Stimulated activated CD8-positive, alpha-beta memory T cell treated with anti-CD3 and anti-CD28 coated beads, Interleukin-15, amount 100 ng/mL, for 48 hours (primary cell): ENCODE results near the gene ZNF892.

ENCODE experiments used
- DNase-seq, 2 donors: peaks; one replicate each; pipeline ENCODE4 v3.0.0-alpha.2; 2020; ENCODE audit warnings: low read depth in 2 of 2

ZNF892 gene

DNA sequence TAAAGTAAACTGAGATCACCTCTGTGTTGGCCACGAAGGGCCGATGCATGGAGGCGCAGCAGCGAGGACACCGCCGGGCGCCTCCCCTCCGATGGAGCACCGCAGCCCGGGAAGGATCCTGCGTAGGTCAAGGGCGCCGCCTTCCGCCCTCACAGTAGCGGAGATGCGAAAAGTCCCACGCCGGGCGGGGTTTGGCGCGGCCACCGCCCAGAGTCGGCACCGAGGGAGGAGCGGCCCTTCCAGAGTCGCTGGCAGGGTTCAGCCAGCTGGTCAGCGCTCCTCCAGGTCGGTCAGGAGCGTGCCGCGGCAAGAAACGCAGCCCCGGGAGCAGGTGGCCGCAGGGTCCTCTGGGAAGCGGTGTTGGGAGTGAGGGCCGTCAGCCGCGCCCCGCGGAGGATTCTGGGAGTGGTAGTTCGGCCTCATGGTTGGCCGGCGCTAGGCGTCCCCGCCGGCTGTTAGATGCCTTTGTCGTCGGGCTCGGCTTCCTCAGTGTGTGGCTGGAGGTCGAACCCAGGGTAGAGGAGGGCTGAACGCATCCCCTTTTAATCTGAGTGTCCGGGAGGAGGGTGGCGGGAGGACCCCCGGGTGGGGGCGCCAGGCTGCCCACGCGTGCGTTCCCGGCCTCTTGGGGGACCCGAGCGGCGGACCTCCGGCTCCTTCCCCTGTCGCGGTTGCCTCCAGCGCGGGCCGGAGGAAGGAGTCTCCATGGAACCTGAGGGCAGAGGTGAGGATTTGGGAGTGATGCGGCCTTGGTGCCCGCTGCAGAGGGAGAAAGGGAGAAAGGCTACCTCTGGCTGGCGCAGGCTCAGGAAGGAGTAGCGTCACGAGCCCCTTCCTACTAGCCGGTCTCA lies at the start of gene ZNF892:
ZNF892 (plus strand) TSS at position 411 of the 851 bp plus-strand sequence; CDS start at position 706, 295 bp downstream.
- DNase-seq = peak; percentile 73 to 77

DNA sequence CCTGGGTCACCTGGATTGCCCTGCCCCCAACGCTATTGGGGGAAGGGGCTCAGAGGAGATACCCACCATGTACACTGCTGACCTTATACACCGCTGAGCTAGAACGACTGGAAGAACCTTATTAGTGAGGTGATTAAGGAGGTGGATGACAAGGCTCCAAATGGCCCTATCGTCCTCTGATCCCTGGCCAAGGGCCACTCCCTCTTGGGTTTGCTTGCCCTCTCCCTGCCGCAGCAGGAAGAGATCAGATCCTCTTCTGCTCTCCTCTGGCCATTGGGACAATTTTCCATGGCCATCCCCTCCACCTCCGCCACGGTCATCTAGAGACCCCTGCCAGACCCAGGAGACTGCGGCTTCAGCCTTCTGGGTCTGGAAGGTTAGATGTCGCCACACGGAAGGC lies 48.9 kb upstream of the ZNF892 start:
- DNase-seq = no peak

DNA sequence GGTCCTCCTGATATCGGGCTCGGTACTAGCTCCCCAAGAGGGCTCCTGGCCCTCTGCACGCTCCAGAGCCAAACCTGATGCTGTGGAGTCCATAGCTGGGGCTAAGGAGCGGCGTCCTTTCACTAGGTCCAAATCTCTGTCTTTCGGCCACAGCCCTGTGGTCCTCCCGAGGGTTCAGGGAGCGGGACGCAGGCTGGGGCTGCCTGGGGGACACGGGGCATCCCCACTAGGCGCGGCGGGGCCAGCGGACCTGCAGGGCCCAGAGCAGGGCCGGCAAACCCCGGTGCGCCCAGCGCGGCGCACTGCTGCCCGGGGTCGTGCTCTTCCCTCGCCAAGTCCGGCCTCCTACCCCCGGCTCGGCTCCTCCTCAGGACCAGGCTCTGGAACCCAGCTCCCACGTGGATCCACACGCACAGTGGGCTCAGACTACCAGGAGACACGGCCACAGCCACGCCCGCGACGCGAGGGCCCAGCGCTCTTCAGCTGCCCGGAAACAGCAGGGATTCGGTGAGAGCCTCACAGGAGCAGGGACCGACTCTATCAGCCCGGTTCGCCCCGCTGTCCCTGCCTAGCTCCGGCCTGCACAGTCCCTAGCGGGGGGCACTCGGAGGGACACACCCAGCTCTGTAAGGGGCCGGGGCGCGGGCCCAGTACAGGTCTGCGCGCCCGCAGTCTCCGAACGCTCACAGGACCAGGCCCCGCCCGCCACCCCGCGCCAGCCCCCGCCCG lies 48.3 kb upstream of the ZNF892 start:
- no peak for DNase-seq

DNA sequence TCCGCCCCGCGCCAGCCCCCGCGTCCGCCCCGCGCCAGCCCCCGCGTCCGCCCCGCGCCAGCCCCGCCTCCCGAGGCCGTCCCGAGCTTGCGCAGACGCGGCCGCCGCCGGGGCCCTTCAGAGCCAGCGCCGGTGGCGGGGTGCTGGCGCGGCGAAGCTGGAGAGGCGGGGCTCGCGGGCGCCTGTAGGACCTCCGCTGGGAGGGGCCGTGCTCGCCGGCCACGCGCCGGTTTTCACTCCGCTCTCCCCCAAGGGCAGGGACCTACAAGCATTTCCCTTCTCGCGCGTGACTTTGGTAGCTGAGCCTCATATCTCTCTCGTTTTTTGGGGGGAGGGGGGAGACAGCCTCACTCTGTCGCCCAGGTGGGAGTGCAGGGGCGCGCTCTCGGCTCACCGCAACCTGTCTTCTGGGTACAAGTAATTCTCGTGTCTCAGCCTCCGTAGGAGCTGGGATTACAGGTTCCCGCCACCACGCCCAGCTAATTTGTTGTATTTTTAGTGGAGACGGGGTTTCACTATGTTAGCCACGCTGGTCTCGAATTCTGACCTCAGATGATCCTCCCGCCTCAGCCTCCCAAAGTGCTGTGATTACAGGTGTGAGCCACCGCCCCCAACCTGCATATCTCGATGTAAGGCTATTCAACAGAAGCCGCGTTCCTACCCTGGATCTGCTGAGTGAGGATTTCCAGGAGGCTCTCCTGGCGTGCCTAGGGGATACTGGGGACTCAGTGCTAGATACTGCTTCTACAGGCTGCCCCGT lies 47.5 kb upstream of the ZNF892 start, which contains the start of gene ZNF514:
ZNF514 (minus strand) TSS at position 159 of the 760 bp plus-strand sequence. CDS start 6,595 bp downstream, outside the sequence.
- peak; percentile 62 to 71 for DNase-seq

DNA sequence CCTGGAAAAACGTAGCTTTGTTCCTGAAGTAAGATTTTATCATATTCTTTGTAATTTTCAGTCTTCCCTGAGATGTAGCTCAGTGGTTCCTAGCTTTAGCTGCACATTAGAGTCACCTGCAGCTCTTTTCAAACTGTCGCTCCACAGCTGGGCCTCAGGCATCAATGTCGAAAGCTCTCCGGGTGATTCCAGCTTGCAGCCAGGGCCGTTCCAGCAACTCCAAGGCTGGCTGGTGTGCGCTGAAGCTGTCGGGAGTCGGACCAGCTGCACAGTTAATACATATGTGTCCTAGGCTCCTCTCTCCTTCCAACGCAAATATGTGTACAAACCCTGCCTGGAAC lies 42.3 kb upstream of the ZNF892 start:
- DNase-seq = no peak

DNA sequence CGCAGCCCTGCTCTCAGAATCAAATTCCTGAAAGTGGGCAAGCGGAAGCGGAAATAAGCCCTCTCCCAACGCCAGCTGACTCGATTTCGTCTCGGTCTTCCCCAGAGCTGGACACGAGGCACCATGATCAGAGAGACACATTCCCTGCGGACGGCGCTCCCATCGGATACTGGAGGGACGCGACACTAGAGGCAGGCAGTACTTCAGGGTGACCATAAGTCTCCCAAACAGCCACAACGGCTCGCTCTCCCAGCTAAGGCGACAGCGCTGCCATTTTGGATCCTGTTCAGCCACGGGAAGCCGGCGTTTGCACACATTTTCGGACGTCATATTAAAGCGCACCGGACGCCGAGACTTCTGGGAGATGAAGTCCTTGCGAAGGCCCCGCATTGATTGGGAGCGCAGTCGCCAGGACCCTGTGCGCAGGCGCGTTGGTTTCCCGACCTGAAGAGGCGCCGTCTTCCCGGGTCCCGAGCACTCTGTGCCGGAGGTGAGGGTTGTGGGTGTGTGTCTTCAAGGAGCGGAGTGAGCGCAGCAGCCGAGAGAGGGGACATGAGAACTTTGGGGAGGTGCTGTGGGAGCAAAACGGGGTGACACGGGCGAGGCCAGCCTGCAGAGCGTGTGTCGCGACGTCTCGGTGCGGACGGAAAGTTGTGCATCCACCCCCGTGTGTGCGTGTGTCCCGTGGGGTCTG lies 41.8 kb upstream of the ZNF892 start, which contains the start of gene ZNF2:
ZNF2 (plus strand) TSS at position 439 of the 694 bp plus-strand sequence. CDS start 10,418 bp downstream, outside the sequence.
- DNase-seq = peak; percentile 94 to 95

DNA sequence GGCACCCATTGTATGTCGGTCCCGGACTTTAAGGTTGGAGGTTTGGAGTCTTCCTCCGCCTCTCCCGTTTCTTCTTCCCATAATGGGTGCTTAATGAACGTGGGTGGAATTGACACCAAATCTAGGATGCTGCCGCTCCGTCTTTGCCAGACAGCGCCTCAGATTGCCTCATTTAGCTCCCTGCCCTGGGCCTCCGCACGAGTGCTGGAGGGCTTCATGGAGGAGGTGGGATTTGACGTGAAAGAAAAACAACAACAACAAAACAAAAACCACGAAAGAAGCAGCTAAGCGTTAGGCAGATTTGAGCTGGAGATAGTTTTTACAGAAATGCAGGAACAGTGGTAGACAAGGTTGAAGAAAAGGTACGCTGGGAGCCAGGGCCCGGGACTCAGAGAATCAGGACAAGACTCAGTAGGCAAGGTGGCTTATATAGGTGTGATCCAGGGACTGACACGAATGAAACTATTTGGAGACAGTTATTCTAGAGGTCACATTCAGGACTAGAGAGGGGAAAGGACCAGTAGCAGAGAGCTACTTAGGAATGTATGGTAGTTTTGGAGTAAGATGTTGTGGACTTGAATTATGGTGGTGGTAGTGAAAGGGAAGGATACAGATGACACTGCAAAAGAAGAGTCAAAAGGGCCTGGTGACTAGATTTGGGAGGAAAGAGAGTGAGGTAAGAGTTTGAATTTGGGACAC lies 41.1 kb upstream of the ZNF892 start:
- no peak for DNase-seq

DNA sequence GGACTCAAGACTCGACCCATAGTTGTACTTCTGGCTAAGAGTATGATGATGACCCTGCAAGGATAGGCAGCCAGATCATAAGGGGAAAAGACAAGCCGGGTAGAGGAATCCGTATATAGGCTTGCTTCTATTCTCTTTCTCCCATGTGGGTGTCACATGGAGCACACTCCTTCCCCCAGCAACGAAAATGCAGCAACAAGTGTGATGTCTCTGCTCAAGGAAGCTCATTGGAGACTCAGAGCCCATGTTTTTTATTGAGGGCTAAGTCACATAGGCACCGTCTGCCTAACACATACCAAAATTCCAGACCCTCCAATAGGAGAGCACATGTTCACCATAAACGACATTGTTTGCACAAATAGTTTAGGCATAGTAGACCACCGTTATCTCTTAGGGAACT lies 35.4 kb upstream of the ZNF892 start:
- DNase-seq = no peak

DNA sequence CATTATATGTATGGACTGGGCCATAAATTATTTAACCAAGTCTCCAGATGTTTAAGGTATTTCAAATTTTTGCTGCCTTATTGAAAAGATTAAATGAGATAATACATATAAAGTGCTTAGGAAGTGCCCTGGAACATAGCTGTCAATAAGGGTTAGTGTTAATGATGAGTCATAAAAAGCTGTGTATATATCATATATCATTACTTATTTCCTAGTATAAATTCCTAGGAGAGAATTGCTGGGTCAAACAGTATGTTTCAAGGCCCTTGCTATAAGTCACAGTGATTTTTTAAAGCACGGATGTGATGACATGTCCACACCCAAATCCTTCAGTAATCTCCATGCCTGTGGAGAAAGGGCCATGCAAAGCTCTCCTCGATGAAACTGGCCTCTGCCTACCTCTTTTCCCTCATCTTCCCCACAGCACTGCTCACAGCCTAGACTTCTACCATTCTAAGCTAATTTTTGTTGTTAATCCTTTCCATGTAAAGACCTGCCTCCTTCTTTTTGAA lies 33.2 kb upstream of the ZNF892 start:
- no peak for DNase-seq

DNA sequence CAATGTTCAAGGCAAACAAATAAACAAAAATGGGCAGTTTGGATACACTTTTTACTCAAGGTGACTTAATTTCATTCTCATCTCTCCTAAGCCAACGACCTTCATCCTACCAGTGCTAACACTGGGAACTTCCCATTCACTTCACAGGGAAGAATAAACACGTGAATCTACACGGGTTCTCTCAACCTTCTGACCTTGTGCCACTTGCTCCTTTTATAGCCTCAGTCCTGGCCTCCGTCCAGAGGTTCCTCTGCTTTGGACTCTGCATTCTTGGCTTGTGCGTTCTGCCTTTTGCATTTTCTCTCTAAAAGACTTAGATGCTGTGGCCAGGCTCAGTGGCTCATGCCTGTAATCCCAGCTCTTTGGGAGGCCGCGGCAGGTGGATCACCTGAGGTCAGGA lies 27.9 kb upstream of the ZNF892 start:
- no peak for DNase-seq

DNA sequence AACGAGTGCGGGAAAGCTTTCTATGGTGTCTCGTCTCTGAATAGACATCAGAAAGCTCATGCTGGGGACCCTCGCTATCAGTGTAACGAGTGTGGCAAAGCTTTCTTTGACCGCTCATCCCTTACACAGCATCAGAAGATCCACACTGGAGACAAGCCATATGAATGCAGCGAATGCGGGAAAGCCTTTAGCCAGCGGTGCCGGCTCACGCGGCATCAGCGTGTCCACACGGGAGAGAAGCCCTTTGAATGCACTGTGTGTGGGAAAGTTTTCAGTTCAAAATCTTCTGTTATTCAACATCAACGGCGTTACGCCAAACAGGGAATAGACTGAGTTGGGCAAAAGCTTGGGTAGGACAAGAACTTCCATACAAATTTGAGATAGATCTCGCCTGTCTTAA lies 25.5 kb upstream of the ZNF892 start:
- DNase-seq = no peak

DNA sequence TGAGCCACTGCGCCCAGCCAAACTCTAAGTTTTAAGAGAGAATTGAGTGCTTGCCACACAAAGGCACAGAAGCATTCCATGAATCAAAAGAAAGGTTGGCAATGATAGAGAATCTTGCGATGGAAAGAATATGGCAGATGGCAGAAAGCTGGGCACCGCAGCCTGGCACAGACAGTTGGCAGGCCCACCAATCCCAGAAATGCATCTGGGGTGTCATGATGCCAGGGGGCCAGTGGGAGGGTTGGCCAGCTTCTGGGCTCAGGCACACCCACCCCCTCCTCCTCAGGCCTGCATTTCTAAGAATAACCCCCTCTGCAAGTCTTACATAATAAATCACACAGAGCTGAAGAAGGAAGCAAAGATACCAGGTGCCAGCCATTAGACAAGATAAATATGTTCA lies 22.1 kb upstream of the ZNF892 start:
- DNase-seq = no peak

DNA sequence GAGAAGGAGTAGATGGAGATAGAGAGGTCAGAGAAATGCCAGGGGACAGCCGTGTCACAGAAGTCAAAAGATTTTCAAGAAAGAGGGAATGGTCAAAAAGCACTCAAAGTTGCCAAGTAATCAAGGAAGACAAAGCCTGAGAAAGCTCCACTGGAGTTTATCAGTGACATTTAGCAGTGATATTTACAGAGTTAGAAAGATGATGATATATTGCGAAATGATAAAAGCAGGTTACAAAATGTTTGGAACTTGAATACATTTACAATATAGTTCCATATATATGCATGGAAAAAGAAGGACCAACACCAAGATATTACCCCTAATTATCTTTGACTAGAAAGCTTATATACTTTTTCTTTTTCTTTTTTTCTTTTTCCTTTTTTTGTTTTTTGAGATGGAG lies 21.3 kb upstream of the ZNF892 start:
- no peak for DNase-seq

DNA sequence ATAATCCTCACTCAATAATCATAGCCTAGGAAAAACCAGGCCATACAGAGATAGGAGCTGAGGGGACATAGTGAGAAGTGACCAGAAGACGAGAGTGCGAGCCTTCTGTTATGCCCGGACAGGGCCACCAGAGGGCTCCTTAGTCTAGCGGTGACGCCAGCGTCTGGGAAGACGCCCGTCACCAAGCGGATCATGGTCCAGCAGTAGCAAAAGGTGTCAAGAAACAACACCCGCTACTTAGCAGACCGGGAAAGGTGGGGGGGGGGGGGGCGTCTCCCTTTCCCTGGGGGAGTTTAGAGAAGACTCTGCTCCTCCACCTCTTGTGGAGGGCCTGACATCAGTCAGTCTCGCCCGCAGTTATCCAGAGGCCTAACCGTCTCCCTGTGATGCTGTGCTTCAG lies 14.4 kb upstream of the ZNF892 start:
- peak; percentile 16 to 20 for DNase-seq

DNA sequence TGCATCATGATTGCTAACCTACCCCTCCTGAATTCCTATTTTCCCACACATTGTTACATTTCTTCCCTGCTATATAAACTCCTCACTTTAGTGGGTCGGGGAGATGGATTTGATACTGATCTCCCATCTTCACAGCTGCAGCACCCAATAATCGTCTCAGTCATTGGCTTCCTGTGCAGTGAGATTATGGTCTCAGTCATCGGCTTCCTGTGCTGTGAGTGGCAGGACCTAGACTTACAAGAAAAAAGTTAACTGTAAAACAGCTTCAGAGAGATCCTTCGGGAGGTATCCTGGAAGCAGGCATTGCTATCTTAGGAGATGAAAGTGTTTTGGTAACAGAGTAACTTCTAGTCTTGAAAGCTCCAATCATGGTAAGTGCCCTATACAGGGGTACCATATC lies 3.4 kb upstream of the ZNF892 start:
- no peak for DNase-seq

DNA sequence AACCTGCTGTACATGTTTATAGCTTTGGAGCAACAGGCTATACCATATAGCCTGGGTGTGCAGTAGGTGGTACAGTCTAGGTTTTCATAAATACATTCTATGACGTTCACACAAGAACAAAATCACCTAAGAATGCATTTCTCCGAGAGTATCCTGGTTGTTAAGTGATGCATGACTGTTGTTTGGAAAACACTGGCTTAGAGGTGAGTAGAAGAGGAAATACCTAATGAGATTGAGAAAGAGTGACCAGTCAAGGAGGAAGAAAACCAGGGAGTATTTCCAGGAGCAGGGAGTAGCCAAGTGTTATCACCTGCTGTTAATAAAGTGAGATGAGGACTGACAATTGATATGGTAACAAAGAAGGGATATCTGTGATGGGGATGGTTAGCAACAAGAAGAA lies 2.9 kb upstream of the ZNF892 start:
- no peak for DNase-seq

DNA sequence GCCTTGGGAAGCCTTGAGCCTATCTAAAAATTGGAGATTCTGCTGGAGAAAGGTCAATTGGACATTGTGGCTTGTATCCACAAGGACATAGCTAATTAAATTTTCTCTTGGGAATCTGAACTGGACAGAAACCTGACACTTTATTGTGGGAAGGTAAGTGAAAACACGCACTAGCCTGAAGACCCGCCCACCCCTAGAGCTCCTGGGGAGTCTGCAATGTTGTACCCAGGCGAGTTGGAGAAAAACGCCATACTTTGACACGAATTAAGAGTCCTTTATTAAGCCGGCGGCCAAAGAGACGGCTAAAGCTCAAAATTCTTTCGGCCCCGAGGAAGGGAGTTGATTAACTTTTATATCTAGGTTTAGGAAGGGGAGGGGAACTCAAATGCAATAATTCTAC lies 1.2 kb upstream of the ZNF892 start:
- DNase-seq = no peak

DNA sequence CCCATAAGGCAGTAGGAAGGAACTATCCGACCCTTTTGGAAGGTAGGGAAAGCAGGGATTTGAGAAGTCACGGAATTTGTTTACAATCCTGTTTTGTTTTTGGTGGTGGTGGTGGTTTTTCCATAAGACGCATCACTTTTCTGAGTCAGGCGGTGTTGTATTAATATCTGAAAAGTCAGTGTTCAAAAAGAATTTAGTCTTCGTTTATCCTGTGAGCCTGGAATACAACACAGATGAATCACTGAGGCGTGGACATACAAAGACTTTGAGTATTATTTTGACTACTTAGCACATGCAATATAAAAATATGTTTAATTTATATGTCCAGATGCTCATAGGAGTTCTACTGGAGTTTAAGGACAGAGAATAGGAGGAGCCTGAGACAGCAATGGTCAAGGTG lies 785 bp downstream of the ZNF892 start:
- no peak for DNase-seq

DNA sequence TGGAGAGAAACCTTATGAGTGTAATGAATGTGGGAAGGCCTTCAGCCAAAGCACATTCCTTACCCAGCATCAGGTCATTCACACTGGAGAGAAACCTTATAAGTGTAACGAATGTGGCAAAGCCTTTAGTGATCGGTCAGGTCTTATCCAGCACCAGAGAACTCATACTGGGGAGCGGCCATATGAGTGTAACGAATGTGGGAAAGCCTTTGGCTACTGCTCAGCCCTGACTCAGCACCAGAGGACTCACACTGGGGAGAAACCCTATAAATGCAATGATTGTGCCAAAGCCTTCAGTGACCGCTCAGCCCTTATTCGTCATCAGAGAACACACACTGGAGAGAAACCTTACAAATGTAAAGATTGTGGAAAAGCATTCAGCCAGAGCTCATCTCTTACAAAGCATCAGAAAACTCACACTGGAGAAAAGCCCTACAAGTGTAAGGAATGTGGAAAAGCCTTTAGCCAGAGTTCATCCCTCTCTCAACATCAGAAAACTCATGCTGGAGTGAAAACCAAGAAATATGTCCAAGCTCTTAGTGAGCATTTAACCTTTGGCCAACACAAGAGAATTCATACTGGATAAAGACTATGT lies 7.8 kb downstream of the ZNF892 start:
- no peak for DNase-seq

DNA sequence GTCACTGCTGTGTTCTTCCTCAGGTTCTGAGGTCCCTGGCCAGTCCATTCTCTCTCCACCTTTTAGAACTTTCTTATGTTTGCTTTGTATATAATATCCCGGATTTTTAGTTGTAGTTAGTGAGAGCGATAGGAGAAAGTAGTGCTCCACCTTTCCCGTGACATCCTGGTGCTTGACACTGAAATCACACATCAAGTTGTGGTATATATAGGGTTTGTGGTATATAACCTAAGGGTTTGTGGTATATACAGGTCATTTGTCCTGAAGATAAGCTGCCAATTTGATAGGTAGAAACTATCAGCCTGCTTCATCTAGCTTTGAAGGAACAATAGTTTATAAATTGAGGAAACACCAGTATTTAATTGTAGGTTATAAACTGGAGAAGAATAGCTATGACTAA lies 13.1 kb downstream of the ZNF892 start:
- no peak for DNase-seq
